ENCODE data around the gene GINS2.

GRCh38 chr16:85629853-85630252 lies 58.9 kb downstream of the GINS2 start:
- TF ChIP-seq POLR2A (IDR thresholded peaks at IDR 0.05; ENCODE audit: low read length): no peak
- TF ChIP-seq GATA1 (IDR thresholded peaks at IDR 0.05; ENCODE audit: low read depth, low read length): no peak
